HT1080 (cell line): ENCODE measurements around the gene RYR3. TPM values are rescaled to one million over a fixed set of nuclear protein-coding genes. Genes with fewer than 3 reads are reported as not detected.

Experiments
- DNase-seq: peaks from one replicate; pipeline ENCODE4 v3.0.0-alpha.2; 2015; ENCODE audit warnings: low read depth
- total RNA-seq: library from RNA; depleted of rRNA; stranded (reverse); fragments of >200 nt; shearing (Covaris generic); gene quantifications from 2 replicates; pipeline ENCODE4 v1.2.3, GENCODE V29; 2014

RYR3 gene
- total RNA-seq, 1 experiment from 2014 or later: 0.02 TPM

- no peak for DNase-seq
Measured at GRCh38 chr15:33448151-33448550, 137.4 kb downstream of the RYR3 start.

GRCh38 chr15:33448961-33449606 is 138.3 kb downstream of the RYR3 start:
- no peak for DNase-seq

- DNase-seq: no peak
Measured at GRCh38 chr15:33449810-33450209, 139.0 kb downstream of the RYR3 start.

- no peak for DNase-seq
Measured at GRCh38 chr15:33451385-33451784, 140.6 kb downstream of the RYR3 start.

GRCh38 chr15:33453761-33454160 is 143.0 kb downstream of the RYR3 start:
- no peak for DNase-seq

GRCh38 chr15:33454346-33454745 is 143.6 kb downstream of the RYR3 start:
- DNase-seq: no peak

- no peak for DNase-seq
Measured at GRCh38 chr15:33454996-33455395, 144.2 kb downstream of the RYR3 start.

- no peak for DNase-seq
Measured at GRCh38 chr15:33458421-33458820, 147.7 kb downstream of the RYR3 start.

GRCh38 chr15:33460166-33460805 is 149.5 kb downstream of the RYR3 start:
- DNase-seq: no peak

- DNase-seq: no peak
Measured at GRCh38 chr15:33461671-33462070, 150.9 kb downstream of the RYR3 start.

GRCh38 chr15:33467146-33467815 is 156.5 kb downstream of the RYR3 start:
- no peak for DNase-seq

- no peak for DNase-seq
Measured at GRCh38 chr15:33467816-33468163, 157.0 kb downstream of the RYR3 start.

- no peak for DNase-seq
Measured at GRCh38 chr15:33468740-33469139, 158.0 kb downstream of the RYR3 start.

- DNase-seq: no peak
Measured at GRCh38 chr15:33473005-33473404, 162.2 kb downstream of the RYR3 start.

GRCh38 chr15:33473714-33474113 is 162.9 kb downstream of the RYR3 start:
- no peak for DNase-seq

GRCh38 chr15:33476076-33476475 is 165.3 kb downstream of the RYR3 start:
- no peak for DNase-seq

GRCh38 chr15:33476908-33477307 is 166.1 kb downstream of the RYR3 start:
- DNase-seq: no peak

GRCh38 chr15:33489335-33489734 is 178.6 kb downstream of the RYR3 start:
- no peak for DNase-seq

- no peak for DNase-seq
Measured at GRCh38 chr15:33490703-33491102, 179.9 kb downstream of the RYR3 start.

- no peak for DNase-seq
Measured at GRCh38 chr15:33492434-33493052, 181.8 kb downstream of the RYR3 start.

- DNase-seq: no peak
Measured at GRCh38 chr15:33494306-33494705, 183.5 kb downstream of the RYR3 start.

- no peak for DNase-seq
Measured at GRCh38 chr15:33500432-33501195, 189.8 kb downstream of the RYR3 start.
